ENCODE measurements around the gene GPATCH4. TPM values are rescaled to one million over a fixed set of nuclear protein-coding genes. Genes with fewer than 3 reads are reported as not detected.

Gene GPATCH4
- total RNA-seq, 1 experiment from 2014 or later: 53.5 TPM

- Histone ChIP-seq H3K4me1 (peaks cover 8% of the 10 kb centered on the region; the same call in 1 of the 2 replicates), H3K27me3 (replicated peaks; ENCODE audit: control insufficient read depth, insufficient read depth, low read length) (no peaks in the 10 kb centered on the region), H3K9me3 (no peaks in the 10 kb centered on the region), H3K4me3 (ENCODE audit: low read depth, low read length) (peak within 1 kb of the TSS; percentile 69), H3K36me3 (ENCODE audit: control insufficient read depth, insufficient read depth, low read length) (peaks cover 3% of the 10 kb centered on the region; the same call in 1 of the 2 replicates)
- CTCF ChIA-PET: interaction anchor here (0.8 to 1.4 kb wide), 7 partner anchors 10 to 146 kb away, joined by 3 to 6 read pairs (median 3); partner anchors contain the start of gene GPATCH4
- TF ChIP-seq, protein P1, sequence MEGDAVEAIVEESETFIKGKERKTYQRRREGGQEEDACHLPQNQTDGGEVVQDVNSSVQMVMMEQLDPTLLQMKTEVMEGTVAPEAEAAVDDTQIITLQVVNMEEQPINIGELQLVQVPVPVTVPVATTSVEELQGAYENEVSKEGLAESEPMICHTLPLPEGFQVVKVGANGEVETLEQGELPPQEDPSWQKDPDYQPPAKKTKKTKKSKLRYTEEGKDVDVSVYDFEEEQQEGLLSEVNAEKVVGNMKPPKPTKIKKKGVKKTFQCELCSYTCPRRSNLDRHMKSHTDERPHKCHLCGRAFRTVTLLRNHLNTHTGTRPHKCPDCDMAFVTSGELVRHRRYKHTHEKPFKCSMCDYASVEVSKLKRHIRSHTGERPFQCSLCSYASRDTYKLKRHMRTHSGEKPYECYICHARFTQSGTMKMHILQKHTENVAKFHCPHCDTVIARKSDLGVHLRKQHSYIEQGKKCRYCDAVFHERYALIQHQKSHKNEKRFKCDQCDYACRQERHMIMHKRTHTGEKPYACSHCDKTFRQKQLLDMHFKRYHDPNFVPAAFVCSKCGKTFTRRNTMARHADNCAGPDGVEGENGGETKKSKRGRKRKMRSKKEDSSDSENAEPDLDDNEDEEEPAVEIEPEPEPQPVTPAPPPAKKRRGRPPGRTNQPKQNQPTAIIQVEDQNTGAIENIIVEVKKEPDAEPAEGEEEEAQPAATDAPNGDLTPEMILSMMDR (IDR thresholded peaks at IDR 0.05; ENCODE audit: insufficient read depth in 1 of 2, low read depth in 1 of 2, low read length in 1 of 2, severe bottlenecking in 1 of 2, unreplicated experiment in 1 of 2): no peak
- Mint-ChIP-seq H3K9me3 (ENCODE audit: unreplicated experiment) (no peaks in the 10 kb centered on the region), H3K4me1 (ENCODE audit: low read depth, unreplicated experiment) (peaks cover 16% of the 10 kb centered on the region), H3K4me3 (ENCODE audit: unreplicated experiment) (peak within 1 kb of the TSS; percentile 65), H3K36me3 (ENCODE audit: insufficient read depth, unreplicated experiment) (peaks cover 24% of the 10 kb centered on the region), H3K27me3 (ENCODE audit: insufficient read depth, unreplicated experiment) (no peaks in the 10 kb centered on the region), H3K27ac (ENCODE audit: unreplicated experiment) (peak within 1 kb of the TSS; percentile 54)
- POLR2A ChIA-PET: interaction anchor here (0.5 to 1.9 kb wide), 11 partner anchors 9 to 178 kb away, joined by 3 to 8 read pairs (median 4); partner anchors contain the start of genes ISG20L2, MEF2D and METTL25B
- peak; percentile 70 to 84 for DNase-seq
- intact Hi-C loops (cut with micrococcal nuclease; ENCODE audit: unreplicated experiment): loop anchor here (1.0 kb wide), 1 partner anchor 10 kb away; the partner anchor contains the start of gene GPATCH4
- BruUV-seq (replicated peaks): no TSS peak
Observed at GRCh38 chr1:156591432-156592157, 9.7 kb downstream of the GPATCH4 start, which contains the start of gene NAXE. Gene NAXE (plus strand): TSS chr1:156591776. CDS start chr1:156591805, 29 bp downstream.

- ChIA-PET CTCF (interaction anchor here (0.8 to 1.4 kb wide), 5 partner anchors 10 to 145 kb away, joined by 3 to 6 read pairs (median 3); partner anchors contain the start of gene GPATCH4), POLR2A (interaction anchor here (1.0 to 1.9 kb wide), 7 partner anchors 11 to 137 kb away, joined by 3 to 8 read pairs (median 4); partner anchors contain the start of genes ISG20L2, MEF2D and METTL25B)
- H3K36me3 ChIP-seq (ENCODE audit: control insufficient read depth, insufficient read depth, low read length): peaks cover 3% of the 10 kb centered on the region; the same call in 1 of the 2 replicates
- Mint-ChIP-seq H3K4me3 (ENCODE audit: unreplicated experiment) (peak overlapping the region; percentile 65), H3K27ac (ENCODE audit: unreplicated experiment) (peak overlapping the region; percentile 54), H3K36me3 (ENCODE audit: insufficient read depth, unreplicated experiment) (peaks cover 24% of the 10 kb centered on the region), H3K4me1 (ENCODE audit: low read depth, unreplicated experiment) (peaks cover 16% of the 10 kb centered on the region), H3K27me3 (ENCODE audit: insufficient read depth, unreplicated experiment) (no peaks in the 10 kb centered on the region), H3K9me3 (ENCODE audit: unreplicated experiment) (no peaks in the 10 kb centered on the region)
- no peak for DNase-seq
- H3K4me1 ChIP-seq: peaks cover 8% of the 10 kb centered on the region; the same call in 1 of the 2 replicates
- TF ChIP-seq, protein P1 (IDR thresholded peaks at IDR 0.05; ENCODE audit: insufficient read depth in 1 of 2, low read depth in 1 of 2, low read length in 1 of 2, severe bottlenecking in 1 of 2, unreplicated experiment in 1 of 2): no peak
- peak overlapping the region; percentile 69 for H3K4me3 ChIP-seq (ENCODE audit: low read depth, low read length)
- H3K27me3 ChIP-seq (replicated peaks; ENCODE audit: control insufficient read depth, insufficient read depth, low read length): no peaks in the 10 kb centered on the region
- H3K9me3 ChIP-seq: no peaks in the 10 kb centered on the region
- intact Hi-C loops (cut with micrococcal nuclease; ENCODE audit: unreplicated experiment): loop anchor here (1.0 kb wide), 1 partner anchor 10 kb away; the partner anchor contains the start of gene GPATCH4
- BruUV-seq (replicated peaks): TSS peak; percentile 16
Observed at GRCh38 chr1:156591181-156591431, 10.2 kb downstream of the GPATCH4 start.

All from Caco-2 (cell line).